ENCODE measurements around the gene CDIP1.
A peak's percentile ranks its signal among the peaks of the same experiment; 100 is the strongest.

The CDIP1 gene

DNA sequence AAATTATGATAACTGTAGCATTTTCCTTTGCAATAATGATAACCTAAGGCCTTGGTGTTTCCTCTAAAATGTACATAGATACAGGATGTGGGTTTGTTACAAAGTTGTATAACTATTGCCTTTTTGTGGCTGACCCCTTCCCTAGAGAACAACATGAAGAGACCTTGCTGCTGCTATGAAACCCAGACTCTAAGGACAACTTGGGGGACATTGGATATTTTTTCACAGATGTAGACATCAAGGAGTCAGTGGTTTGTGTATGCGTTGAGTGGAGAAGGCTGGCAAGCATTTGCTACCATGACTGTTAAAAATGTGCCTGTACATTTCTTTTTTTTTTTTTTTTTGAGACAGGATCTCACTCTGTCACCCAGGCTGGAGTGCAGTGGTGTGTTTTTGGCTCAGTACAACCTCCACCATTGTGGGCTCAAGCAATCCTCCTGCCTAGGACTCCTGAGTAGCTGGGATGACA is 50.0 kb downstream of the CDIP1 start:
- DNase-seq (ENCODE audit: low read depth), result no peak

DNA sequence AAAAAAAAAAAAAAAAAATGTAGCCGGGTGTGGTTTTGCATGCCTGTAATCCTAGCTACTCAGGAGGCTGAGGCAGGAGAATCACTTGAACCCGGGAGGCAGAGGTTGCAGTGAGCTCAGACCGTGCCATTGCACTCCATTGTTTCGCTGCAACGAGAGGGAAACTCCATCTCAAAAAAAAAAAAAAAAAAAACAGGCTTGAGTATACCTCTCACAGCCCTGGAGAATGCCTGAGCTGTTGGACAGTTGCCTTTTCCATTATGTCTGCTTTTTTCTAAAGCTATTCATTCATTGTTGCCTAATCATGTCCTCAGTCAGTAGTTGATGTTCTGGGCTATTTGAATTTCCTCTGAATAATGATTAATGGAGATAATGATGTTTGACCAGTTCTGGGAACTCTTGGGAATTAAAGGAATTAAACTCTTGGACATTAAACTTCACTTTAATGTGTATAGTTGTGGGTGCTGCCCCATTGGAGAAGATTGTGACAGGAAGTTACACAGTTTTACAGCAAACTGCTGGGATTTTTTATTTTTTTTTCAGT is 50.5 kb downstream of the CDIP1 start:
- no peak for DNase-seq (ENCODE audit: low read depth)

DNA sequence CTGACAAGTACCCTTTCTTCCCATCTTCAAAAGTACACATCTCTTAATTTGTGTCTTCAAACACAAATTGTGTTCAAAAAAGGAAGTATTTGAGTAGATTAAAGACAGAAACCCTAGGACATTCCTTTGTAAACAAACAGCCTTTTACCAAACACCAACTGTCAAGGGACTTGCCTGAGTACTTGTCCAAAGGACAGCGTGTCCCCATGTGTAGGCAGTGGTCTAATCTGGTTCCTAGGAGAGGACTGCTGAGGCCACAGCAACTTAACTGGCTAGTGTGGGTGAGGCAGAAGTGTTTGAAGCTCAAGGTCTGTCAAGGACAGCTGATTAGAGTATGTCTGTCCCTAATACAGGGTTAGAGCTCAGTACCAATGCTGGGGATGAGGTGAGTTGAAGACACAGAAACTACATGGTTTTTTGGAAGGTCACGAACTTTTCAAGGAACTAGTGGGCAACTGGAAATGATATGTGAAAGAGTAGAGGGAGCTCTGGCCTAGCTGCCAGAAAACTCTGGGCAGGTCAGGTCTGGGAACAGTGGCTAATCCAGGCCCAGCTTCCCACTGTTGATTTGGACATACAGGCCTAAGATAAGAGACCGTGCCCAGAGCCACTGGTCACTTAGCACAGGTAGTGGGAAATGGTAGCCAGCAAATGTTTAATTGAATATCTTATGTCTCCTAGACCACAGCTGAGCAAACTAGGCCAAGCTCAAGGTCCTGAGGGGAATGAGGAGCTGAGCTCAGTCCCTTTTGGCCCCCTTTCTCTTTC is 52.3 kb downstream of the CDIP1 start:
- DNase-seq (ENCODE audit: low read depth), result no peak

DNA sequence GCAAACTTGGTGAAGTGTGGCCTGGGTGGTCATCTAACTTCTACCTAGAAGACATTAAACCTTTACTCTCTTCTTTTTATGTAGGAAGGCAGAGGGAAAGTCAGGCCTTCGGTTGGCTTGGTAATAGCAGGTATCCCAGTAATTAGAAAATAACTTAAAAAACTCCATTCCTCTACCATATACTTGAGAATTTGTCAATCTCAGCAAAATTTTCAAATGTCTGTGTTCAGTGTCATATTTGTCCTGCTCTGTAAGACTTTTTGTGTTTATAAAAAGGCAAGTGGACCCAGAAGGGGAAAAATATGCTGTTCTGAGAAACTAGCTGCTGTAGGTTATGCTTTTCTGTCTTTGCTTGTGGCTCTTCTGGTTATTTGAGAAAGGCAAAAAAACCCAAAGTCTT is 56.6 kb downstream of the CDIP1 start:
- no peak for DNase-seq (ENCODE audit: low read depth)

DNA sequence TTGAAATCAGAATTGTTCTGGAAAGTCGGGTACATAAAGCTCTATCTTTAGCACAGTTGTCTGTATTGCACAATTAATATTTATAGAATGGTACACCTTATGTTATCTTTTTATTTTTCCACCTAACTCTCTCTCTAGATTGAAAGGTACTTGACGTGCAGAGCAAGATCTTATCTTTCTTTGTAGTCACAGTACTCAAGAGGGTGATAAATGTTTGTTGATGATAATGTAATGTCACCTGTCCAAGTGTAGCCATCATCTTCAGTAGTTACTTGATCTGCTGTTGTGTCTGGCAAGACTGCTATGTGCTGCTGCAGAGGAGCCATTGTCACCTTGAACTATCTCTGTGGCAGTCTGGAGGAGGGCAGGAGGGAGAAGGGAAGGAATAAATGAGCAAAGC is 57.0 kb downstream of the CDIP1 start:
- DNase-seq (ENCODE audit: low read depth), result no peak

DNA sequence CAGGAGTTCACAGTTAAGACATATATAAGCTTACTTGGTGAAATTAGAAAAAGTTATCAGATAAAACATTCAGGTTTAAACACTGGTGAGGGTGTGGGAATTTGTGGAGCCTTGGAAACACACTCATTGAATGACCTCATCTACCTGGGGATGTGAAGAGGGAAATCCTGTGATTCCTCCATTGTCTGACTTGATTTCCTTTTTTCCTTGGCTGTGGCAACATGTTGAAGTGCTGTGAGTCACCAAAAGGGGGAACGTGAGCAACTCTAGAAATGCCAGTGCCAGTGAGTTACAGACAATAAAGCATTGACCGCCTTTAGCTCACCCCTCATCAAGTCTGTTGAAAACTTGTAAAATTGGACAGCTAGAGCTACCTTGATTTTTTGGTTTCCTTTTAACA is 60.6 kb downstream of the CDIP1 start:
- no peak for DNase-seq (ENCODE audit: low read depth)

DNA sequence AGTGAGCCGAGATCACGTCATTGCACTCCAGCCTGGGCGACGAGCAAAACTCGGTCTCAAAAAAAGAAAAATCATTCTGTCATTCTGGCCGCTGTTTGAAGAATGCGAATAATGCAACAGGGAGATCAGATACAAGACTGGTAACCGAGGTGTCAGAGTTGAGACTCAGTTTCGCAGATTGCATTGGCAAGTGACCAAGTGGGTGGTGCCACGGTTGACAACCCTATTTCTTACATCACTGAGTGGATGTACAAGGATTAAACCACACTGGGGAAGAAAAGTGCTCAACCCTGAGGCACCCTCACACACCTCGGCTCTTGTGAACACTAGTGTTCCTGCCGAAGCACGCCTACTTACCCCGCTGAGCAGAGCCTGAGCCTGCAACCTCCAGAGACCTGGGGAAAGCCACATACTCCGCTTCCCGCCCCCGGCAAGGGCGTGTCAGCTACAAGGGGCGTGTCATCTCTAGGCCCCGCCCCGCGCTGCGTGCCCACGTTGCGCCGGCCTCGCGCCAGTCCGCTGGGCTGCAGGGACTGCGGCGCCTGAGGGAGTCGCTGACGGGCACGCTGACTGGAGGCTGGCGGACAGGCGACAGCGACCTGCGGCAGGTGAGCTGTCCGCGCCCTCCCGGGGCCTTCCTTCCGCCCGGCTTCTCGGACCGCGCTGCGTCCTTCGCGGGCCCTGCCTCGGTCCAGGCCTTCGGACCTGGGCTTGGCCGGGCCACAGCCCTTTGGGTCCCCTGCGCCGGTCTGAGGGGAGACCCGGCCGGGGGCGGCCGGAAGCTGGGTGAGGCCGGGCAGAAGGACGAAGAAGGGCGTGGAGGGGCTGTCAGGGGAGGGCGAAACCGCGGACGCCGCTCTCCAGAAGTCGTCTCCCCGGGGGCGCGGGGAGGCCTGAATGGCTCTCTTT is 62.4 kb downstream of the CDIP1 start, which contains the start of gene HMOX2:
TSS of gene HMOX2 (plus strand) at position 519 of the 909 bp plus-strand sequence. CDS start 29,127 bp downstream, outside the sequence.
- peak; percentile 88 for DNase-seq (ENCODE audit: low read depth)

DNA sequence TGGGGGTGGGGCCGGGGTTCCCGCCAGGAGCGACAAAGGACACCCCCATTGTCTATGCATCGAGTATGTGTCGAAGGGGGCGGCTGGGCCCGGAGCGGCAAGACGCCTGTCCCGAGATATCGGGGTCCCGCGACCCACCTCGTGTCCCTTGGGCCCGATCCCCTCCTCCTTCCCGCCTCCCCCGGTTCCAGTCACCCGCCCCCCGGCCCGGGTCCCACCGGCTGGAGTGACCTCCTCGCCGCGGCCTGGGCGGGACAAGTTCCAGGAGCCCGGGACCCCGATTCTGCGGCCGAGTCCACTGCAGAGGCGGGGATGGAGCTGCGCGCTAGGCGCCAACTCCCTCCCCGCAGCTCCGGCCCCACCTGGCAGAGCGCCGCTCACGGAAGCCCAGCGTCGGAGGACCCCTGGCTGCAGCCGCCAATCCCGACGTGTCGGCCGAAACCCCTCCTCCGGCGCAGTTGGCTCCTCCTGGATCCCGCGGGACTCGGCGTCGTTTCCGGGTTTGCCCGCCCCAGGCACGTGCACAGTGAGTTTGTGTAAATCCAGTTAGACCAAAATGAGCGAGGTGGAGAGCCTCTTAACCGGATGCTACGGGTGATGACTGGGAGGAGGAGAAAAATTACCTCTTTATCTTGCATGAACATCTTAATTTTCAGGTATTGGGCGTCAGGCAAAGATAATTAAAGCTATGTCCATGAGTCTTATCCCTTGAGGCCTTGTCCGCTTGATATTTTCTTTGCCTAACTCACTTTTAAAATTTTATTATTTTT is 64.2 kb downstream of the CDIP1 start, which contains the start of gene NMRAL1:
TSS of gene NMRAL1 (minus strand) at position 434 of the 770 bp plus-strand sequence. CDS start 493 bp downstream, outside the sequence.
- DNase-seq (ENCODE audit: low read depth), result peak; percentile 71

DNA sequence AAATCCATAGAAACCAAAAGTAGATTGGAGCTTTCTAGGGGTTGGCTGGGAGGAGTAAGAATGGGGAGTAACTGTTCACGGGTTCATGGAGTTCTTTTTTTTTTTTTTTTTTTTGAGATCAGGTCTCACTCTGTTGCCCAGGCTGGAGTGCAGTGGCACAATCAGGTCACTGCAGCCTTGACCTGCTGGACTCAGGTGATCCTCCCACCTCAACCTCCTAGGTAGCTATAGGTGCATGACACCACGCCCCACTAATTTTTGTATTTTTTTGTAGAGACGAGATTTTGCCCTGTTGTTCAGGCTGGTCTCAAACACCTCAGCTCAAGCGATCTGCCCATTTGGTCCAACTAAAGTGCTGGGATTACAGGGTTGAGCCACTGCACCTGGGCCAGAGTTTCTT is 65.7 kb downstream of the CDIP1 start:
- no peak for DNase-seq (ENCODE audit: low read depth)

DNA sequence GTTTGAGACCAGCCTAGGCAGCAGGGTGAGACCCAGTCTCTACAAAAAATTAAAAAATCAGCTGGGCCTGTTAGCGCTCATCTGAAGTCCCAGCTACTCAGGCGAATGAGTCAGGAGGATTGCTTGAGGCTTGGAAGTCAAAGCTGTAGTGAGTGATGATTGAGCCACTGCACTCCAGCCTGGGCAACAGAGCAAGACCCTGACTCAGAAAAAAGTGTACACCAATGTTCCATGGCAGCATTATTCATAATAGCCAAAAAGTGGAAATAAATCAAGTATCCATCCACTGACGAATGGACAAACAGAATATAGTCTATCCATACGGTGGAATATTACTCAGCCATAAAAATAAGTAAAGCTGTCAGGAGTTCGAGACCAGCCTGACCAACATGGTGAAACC is 66.7 kb downstream of the CDIP1 start:
- DNase-seq (ENCODE audit: low read depth), result no peak

DNA sequence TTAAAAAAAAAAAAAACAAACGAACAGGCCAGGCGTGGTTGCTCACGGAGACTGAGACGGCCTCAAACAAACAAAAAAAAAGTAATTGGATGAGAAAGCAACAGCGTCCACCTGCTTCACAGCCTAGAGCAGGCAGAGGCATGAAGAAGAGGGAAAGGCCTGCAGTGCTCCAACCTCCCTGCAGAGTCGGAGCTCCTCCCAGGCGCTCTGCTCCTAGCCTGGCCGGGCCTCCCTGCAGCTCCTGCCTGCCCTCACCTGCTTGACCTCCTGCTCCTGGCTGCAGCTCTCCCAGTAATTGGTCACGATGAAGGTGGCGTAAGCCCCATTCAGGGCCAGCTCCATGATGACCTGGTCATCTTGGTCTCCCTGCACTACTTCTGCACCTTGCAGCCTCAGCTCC is 69.6 kb downstream of the CDIP1 start:
- DNase-seq (ENCODE audit: low read depth), result no peak

DNA sequence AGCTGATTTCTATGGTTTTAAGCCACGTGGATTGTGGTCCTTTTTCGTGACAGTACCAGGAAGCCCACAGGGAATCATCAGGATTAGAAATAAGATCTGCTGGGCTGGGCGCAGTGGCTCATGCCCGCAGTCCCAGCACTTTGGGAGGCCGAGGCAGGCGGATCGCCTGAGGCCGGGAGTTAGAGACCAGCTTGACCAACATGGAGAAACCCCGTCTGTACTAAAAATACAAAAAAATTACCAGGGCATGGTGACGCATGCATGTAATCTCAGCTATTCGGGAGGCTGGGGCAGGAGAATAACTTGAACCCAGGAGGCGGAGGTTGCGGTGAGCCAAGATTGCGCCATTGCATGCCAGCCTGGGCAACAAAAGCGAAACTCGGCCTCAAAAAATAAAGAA is 70.7 kb downstream of the CDIP1 start:
- DNase-seq (ENCODE audit: low read depth), result no peak

DNA sequence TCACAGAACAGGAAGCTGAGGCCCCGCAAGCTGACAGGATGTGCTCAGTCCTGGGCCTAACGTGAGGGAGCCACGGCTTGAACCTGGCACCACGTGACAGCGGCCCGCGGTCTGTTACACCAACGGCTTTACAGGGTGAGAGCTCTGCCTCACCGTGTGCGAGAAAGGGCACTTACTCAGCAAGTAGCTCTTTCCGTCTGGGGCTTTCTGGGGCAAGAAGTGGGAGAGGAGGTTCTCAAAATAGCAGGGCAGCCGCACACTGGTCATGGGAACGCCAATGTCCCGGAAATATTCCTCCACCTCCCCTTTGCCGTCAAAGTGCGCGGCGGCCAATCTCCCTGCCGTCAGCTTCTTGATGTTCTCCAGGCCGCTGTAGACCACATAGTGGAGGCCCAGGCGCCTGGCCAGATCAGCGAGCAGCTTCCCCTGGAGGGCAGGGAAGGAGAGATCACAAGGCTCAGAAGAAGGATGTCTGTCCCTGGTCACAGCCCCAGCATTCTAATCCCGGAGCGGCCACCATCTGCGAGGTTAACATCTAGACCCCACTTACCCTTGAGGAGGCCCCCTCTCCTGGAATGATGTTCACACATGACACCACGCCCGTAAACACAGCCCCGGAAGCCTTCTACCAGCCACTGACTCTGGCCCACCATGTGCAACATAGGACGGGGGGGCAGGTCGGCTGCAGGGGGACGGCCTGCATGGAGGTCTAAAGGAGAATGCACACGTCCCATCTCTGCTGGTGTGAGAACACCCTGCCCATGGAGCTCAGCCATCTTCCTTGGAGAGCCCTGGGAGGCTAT is 72.4 kb downstream of the CDIP1 start:
- DNase-seq (ENCODE audit: low read depth), result peak; percentile 25

DNA sequence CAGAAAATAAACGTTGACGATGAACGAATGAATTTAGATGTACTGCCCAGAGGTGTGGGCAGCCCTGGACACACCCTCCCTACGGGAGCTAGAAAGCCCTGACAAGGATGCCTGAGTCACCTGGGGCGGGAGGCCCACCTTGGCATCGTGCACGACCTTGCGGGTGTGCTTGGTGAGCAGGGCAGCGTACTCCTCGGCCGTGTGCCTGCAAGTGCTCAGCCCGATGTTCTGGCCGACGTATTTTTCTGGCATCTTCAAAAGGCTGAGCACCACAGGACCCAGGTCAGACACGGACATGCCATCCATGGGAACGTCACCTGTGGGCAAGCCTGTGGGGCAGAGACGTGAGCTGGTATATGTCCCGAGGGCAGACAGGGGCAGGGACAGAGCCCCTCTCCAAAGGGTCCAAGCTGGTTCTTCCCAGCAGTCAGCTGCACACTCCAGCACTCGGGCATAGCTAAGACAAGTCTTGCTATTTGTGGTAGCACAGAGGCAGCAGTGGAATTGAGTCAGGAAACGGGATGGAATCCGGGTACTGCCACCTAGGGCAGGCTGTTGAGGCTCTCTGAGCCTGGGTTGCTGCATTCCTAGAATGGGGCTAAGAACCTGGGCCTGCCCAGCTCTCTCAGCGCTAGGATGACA is 74.9 kb downstream of the CDIP1 start:
- DNase-seq (ENCODE audit: low read depth), result no peak

DNA sequence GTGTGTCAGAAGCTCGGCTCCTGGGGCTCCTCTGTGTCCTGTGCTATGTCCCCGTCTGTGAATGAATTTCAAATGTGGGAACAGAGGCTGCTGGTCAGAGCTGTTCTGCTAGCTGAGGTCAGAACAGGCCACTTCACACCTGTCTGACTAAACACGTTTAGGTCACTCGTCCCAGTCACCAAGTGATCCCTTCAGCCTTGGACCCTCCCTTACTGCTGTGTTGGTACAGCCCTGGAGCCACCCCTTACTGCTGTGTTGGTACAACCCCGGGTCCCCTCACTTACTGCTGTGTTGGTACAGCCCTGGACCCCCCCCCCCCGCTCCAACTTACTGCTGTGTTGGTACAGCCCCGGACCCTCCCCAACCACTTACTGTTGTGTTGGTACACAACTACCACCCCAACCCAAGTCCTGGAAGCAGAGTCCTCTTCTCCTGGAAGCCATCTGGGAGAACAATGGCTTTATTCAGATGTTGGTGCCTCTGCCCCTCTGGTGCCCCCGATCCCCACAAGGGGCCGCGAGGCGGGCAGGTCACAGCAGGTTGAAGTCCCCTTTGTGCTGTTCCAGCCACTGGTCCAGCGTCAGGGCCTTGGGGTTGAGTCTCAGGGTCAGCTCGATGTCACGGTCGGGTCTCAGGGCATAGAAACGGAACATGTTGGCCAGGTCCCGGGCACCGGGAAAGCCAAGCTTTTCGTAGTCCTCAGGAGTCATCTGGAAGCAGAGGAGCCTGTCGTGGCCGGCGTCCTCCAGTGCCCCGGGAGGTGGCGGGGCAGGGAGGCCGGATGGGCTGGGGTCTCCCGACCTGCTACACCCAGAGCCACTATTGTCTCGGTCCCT is 77.1 kb downstream of the CDIP1 start:
- DNase-seq (ENCODE audit: low read depth), result no peak

DNA sequence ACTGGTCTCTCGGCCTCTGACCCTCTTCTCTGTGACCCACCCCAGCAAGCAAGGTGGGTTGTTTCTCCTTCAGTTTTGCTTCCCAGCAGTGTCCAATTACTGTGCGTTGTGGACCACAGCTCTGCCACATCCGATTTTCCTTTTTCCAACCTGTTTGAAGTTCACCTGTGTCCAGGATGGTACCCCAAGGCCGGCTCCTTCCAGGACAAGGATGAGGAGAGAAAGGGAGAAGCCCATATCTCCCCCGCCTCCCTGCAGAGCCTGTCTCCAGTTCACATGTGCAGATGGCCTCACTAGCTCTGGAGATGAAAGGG is 77.7 kb downstream of the CDIP1 start:
- no peak for DNase-seq (ENCODE audit: low read depth)
